C4-2B (cell line): ENCODE measurements around the gene ILRUN.
A peak's percentile ranks its signal among the peaks of the same experiment; 100 is the strongest.

Experiments
- CTCF ChIP-seq: fragments of 450-650 bp; conservative IDR thresholded peaks from 2 replicates; pipeline ENCODE4 v1.5.1; 2017; ENCODE audit warnings: mild to moderate bottlenecking
- ZFX ChIP-seq: fragments of 450-650 bp; IDR thresholded peaks from 2 replicates; pipeline ENCODE4 v1.6.1; 2017

- TF ChIP-seq CTCF (no peak), ZFX (peak; percentile 58; the same call in 1 of the 2 replicates)
Observed at GRCh38 chr6:34696189-34696738, 303 bp downstream of the ILRUN start.
